IPS-18c (cell line): ENCODE results near the gene GABRR2.

Source experiments
- H3K4me3 ChIP-seq: 2 replicates; pipeline ENCODE4 v1.7.0; 2013; ENCODE audit warnings: low read depth, mild to moderate bottlenecking, low read length, moderate library complexity; ENCODE audit not compliant: insufficient read depth
- H3K9me3 ChIP-seq: one replicate; pipeline ENCODE4 v1.6.1; 2013; ENCODE audit warnings: mild to moderate bottlenecking, low read length, moderate library complexity; ENCODE audit not compliant: control insufficient read depth, insufficient read depth

Gene GABRR2

GRCh38 chr6:89315249-89315885, at the start of gene GABRR2:
TSS of gene GABRR2 (minus strand) at chr6:89315299. CDS start at chr6:89315165, 134 bp downstream.
- H3K9me3 ChIP-seq, result no peaks in the 10 kb centered on the region
- no peak within 1 kb of the TSS for H3K4me3 ChIP-seq

GRCh38 chr6:89364586-89364985, 49.5 kb upstream of the GABRR2 start:
- H3K4me3 ChIP-seq, result no peak overlapping the region

GRCh38 chr6:89361171-89361570, 46.1 kb upstream of the GABRR2 start:
- no peak overlapping the region for H3K4me3 ChIP-seq
- no peaks in the 10 kb centered on the region for H3K9me3 ChIP-seq

More at GRCh38 chr6:89364586-89364985, 49.5 kb upstream of the GABRR2 start:
- H3K9me3 ChIP-seq, result no peaks in the 10 kb centered on the region

- no peak overlapping the region for H3K4me3 ChIP-seq
- H3K9me3 ChIP-seq, result no peaks in the 10 kb centered on the region
Measured at GRCh38 chr6:89360415-89360999, 45.4 kb upstream of the GABRR2 start.

- H3K4me3 ChIP-seq, result no peak overlapping the region
Measured at GRCh38 chr6:89359561-89359960, 44.5 kb upstream of the GABRR2 start.

GRCh38 chr6:89357390-89357789, 42.3 kb upstream of the GABRR2 start:
- no peaks in the 10 kb centered on the region for H3K9me3 ChIP-seq
- no peak overlapping the region for H3K4me3 ChIP-seq

More at GRCh38 chr6:89359561-89359960, 44.5 kb upstream of the GABRR2 start:
- H3K9me3 ChIP-seq, result no peaks in the 10 kb centered on the region

- H3K4me3 ChIP-seq, result no peak overlapping the region
- no peaks in the 10 kb centered on the region for H3K9me3 ChIP-seq
Measured at GRCh38 chr6:89356642-89357170, 41.6 kb upstream of the GABRR2 start.

- Histone ChIP-seq H3K9me3 (no peaks in the 10 kb centered on the region), H3K4me3 (no peak overlapping the region)
Measured at GRCh38 chr6:89355511-89356194, 40.6 kb upstream of the GABRR2 start.

GRCh38 chr6:89353702-89354392, 38.7 kb upstream of the GABRR2 start:
- H3K4me3 ChIP-seq, result no peak overlapping the region

GRCh38 chr6:89353118-89353556, 38.0 kb upstream of the GABRR2 start:
- H3K4me3 ChIP-seq, result peak overlapping the region; percentile 76
- H3K9me3 ChIP-seq, result no peaks in the 10 kb centered on the region

More at GRCh38 chr6:89353702-89354392, 38.7 kb upstream of the GABRR2 start:
- H3K9me3 ChIP-seq, result no peaks in the 10 kb centered on the region

GRCh38 chr6:89352278-89353117, 37.4 kb upstream of the GABRR2 start, which contains the start of gene UBE2J1:
TSS of gene UBE2J1 (minus strand) at chr6:89352722. CDS start at chr6:89352569, 153 bp downstream.
- H3K4me3 ChIP-seq, result peak within 1 kb of the TSS; percentile 76

GRCh38 chr6:89351671-89352277, 36.7 kb upstream of the GABRR2 start:
- H3K4me3 ChIP-seq, result peak overlapping the region; percentile 76
- no peaks in the 10 kb centered on the region for H3K9me3 ChIP-seq

More at GRCh38 chr6:89352278-89353117, 37.4 kb upstream of the GABRR2 start, which contains the start of gene UBE2J1:
- H3K9me3 ChIP-seq, result no peaks in the 10 kb centered on the region

GRCh38 chr6:89350281-89350966, 35.3 kb upstream of the GABRR2 start:
- H3K9me3 ChIP-seq, result no peaks in the 10 kb centered on the region
- no peak overlapping the region for H3K4me3 ChIP-seq

- Histone ChIP-seq H3K9me3 (no peaks in the 10 kb centered on the region), H3K4me3 (no peak overlapping the region)
Measured at GRCh38 chr6:89348372-89348771, 33.3 kb upstream of the GABRR2 start.

- Histone ChIP-seq H3K4me3 (no peak overlapping the region), H3K9me3 (no peaks in the 10 kb centered on the region)
Measured at GRCh38 chr6:89347825-89348224, 32.7 kb upstream of the GABRR2 start.

GRCh38 chr6:89346433-89346832, 31.3 kb upstream of the GABRR2 start:
- no peaks in the 10 kb centered on the region for H3K9me3 ChIP-seq
- H3K4me3 ChIP-seq, result no peak overlapping the region
